ENCODE results near the gene NPFFR1.

DNA sequence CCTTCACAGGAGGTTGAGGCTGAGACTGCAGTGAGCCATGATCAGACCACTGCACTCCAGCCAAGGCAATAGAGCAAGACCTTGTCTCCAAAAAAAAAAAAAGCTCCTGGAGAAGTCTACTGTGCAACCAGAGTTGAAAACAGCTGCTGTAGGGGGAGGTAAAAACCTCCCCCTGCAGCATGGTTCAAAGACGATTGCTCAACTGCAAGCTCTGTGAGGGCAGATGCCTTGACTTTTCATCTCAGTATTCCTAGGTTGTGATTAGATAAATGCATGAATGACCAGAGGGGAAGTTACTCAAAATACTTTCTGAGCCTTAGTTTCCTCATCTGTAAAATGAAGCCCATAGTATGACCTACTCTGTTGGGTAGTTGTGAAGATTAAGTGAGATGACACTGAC lies 25.6 kb downstream of the NPFFR1 start:
- TF ChIP-seq CTCF (IDR thresholded peaks at IDR 0.05) = no peak
- no peak for TF ChIP-seq POLR2AphosphoS5 (IDR thresholded peaks at IDR 0.05; ENCODE audit: insufficient read depth in 1 of 2, low read depth in 1 of 2)
- TF ChIP-seq POLR2A (IDR thresholded peaks at IDR 0.05) = no peak
